Activated CD8-positive, alpha-beta T cell treated with anti-CD3 and anti-CD28 coated beads for 36 hours (primary cell): Measurements from ENCODE around the gene ADGRG6. TPM values are rescaled to one million over a fixed set of nuclear protein-coding genes. Genes with fewer than 3 reads are reported as not detected.

ENCODE experiments used
- ATAC-seq: fragments of 200-7000 bp; cut with Tn5 transposase; one replicate; pipeline ENCODE4 v1.10.0; 2021; ENCODE audit warnings: mild to moderate bottlenecking, moderate library complexity
- CTCF ChIA-PET: fragments of 350-600 bp; sonication (Branson Sonifier 250); formaldehyde crosslinking; loops from one replicate; lab custom pipeline; 2021; ENCODE audit warnings: antibody characterized with exemption; lab: Charles Lee
- POLR2A ChIA-PET: fragments of 350-600 bp; sonication (Branson Sonifier 250); formaldehyde crosslinking; loops from one replicate; lab custom pipeline; 2021; ENCODE audit warnings: antibody characterized with exemption; lab: Charles Lee
- DNase-seq: peaks from one replicate; pipeline ENCODE4 v3.0.0-alpha.2; 2020
- H3K27ac Mint-ChIP-seq: one replicate; pipeline ENCODE4 v1.8.0; 2021; ENCODE audit warnings: mild to moderate bottlenecking, mixed read lengths
- H3K27me3 Mint-ChIP-seq: one replicate; pipeline ENCODE4 v1.8.0; 2021; ENCODE audit warnings: mixed read lengths
- H3K36me3 Mint-ChIP-seq: one replicate; pipeline ENCODE4 v1.8.0; 2021; ENCODE audit warnings: low read depth, mixed read lengths
- H3K4me1 Mint-ChIP-seq: one replicate; pipeline ENCODE4 v1.8.0; 2021; ENCODE audit warnings: low read depth, mixed read lengths
- H3K4me3 Mint-ChIP-seq: one replicate; pipeline ENCODE4 v1.8.0; 2021; ENCODE audit warnings: mild to moderate bottlenecking, moderate library complexity, mixed read lengths
- H3K9me3 Mint-ChIP-seq: one replicate; pipeline ENCODE4 v1.8.0; 2021; ENCODE audit warnings: mixed read lengths
- CTCF ChIP-seq: fragments of 200-600 bp; IDR thresholded peaks from one replicate; pipeline ENCODE4 v1.8.0; 2022; ENCODE audit warnings: antibody characterized with exemption, mild to moderate bottlenecking
- intact Hi-C: fragments of 100-400 bp; cut with micrococcal nuclease; formaldehyde crosslinking; loops from one replicate; pipeline ENCODE4 v1.10.0; 2022
- total RNA-seq, 2 experiments: library from RNA; stranded (reverse); gene quantifications; one replicate each; pipeline ENCODE4 v1.2.3, GENCODE V29; 2021

The ADGRG6 gene
- total RNA-seq, 2 experiments from 2014 or later = 1.3 to 1.5 TPM

- CTCF ChIA-PET = interaction anchor here (0.9 kb wide), 1 partner anchor 325 kb away, joined by 3 read pairs; no protein-coding TSS in a partner anchor
- intact Hi-C loops = no loop called here
- no peak for TF ChIP-seq CTCF
These were observed 179.7 kb downstream of the ADGRG6 start for GRCh38 chr6:142481466-142481865.

GRCh38 chr6:142482249-142482648 lies 180.4 kb downstream of the ADGRG6 start:
- peaks cover 1% of the 10 kb centered on the region for H3K9me3 Mint-ChIP-seq
- CTCF ChIA-PET = interaction anchor here (0.7 to 1.3 kb wide), 4 partner anchors 9 to 326 kb away, joined by 3 read pairs; no protein-coding TSS in a partner anchor

More at GRCh38 chr6:142481466-142481865, 179.7 kb downstream of the ADGRG6 start:
- POLR2A ChIA-PET = no interaction called here
- peaks cover 1% of the 10 kb centered on the region for H3K9me3 Mint-ChIP-seq
- peaks cover 3% of the 10 kb centered on the region for H3K4me1 Mint-ChIP-seq
- no peaks in the 10 kb centered on the region for H3K27me3 Mint-ChIP-seq
- H3K36me3 Mint-ChIP-seq = peaks cover 1% of the 10 kb centered on the region
- no peak overlapping the region for H3K27ac Mint-ChIP-seq
- DNase-seq = no peak
- no peak overlapping the region for H3K4me3 Mint-ChIP-seq
- ATAC-seq = no peak

GRCh38 chr6:142482974-142483373 lies 181.2 kb downstream of the ADGRG6 start:
- H3K4me3 Mint-ChIP-seq = no peak overlapping the region
- no peak for TF ChIP-seq CTCF
- ChIA-PET POLR2A (interaction anchor here (0.6 kb wide), 1 partner anchor 228 kb away, joined by 4 read pairs; no protein-coding TSS in a partner anchor), CTCF (interaction anchor here (0.8 to 4.1 kb wide), 4 partner anchors 8 to 201 kb away, joined by 3 to 18 read pairs (median 3); no protein-coding TSS in a partner anchor)
- intact Hi-C loops = no loop called here
- peaks cover 3% of the 10 kb centered on the region for H3K4me1 Mint-ChIP-seq
- H3K36me3 Mint-ChIP-seq = peaks cover 1% of the 10 kb centered on the region
- H3K9me3 Mint-ChIP-seq = no peaks in the 10 kb centered on the region
- H3K27ac Mint-ChIP-seq = no peak overlapping the region
- DNase-seq (no peak), ATAC-seq (no peak)
- H3K27me3 Mint-ChIP-seq = no peaks in the 10 kb centered on the region

More at GRCh38 chr6:142482249-142482648, 180.4 kb downstream of the ADGRG6 start:
- intact Hi-C loops = no loop called here
- TF ChIP-seq CTCF = no peak
- no peak for DNase-seq
- Mint-ChIP-seq H3K27ac (no peak overlapping the region), H3K27me3 (no peaks in the 10 kb centered on the region), H3K4me3 (no peak overlapping the region), H3K4me1 (peaks cover 3% of the 10 kb centered on the region), H3K36me3 (peaks cover 1% of the 10 kb centered on the region)
- ATAC-seq = no peak
- POLR2A ChIA-PET = interaction anchor here (0.6 kb wide), 1 partner anchor 227 kb away, joined by 4 read pairs; no protein-coding TSS in a partner anchor

- Mint-ChIP-seq H3K36me3 (peaks cover 1% of the 10 kb centered on the region), H3K4me3 (no peak overlapping the region), H3K27me3 (peaks cover under 1% of the 10 kb centered on the region), H3K4me1 (no peaks in the 10 kb centered on the region), H3K27ac (no peak overlapping the region), H3K9me3 (no peaks in the 10 kb centered on the region)
- no peak for TF ChIP-seq CTCF
- intact Hi-C loops = loop anchor here (5.0 kb wide), 1 partner anchor 62 kb away; no protein-coding TSS in a partner anchor
- no peak for DNase-seq
- CTCF ChIA-PET = interaction anchor here (4.1 kb wide), 1 partner anchor 10 kb away, joined by 18 read pairs; no protein-coding TSS in a partner anchor
- ATAC-seq = no peak
- POLR2A ChIA-PET = no interaction called here
These were observed 183.4 kb downstream of the ADGRG6 start for GRCh38 chr6:142485256-142485655.
